NCI-H1092 treated with DMSO at 0.1 percent for 48 hours (cell line): ENCODE results near the gene PVALEF.
A peak's percentile ranks its signal among the peaks of the same experiment; 100 is the strongest.

ENCODE experiments used
- DNase-seq: peaks from one replicate; lab custom pipeline; 2025; lab: John Stamatoyannopoulos, UW

Gene PVALEF

GRCh38 chr17:81165246-81166032 is at the start of gene PVALEF:
Gene PVALEF, plus strand, starts transcription at chr17:81165507. Its CDS starts 15,720 bp downstream, at chr17:81181227.
- DNase-seq = no peak

- no peak for DNase-seq
Measured at GRCh38 chr17:81115749-81116464, 49.4 kb upstream of the PVALEF start.

GRCh38 chr17:81116704-81117103 is 48.6 kb upstream of the PVALEF start:
- no peak for DNase-seq

GRCh38 chr17:81117672-81118198 is 47.6 kb upstream of the PVALEF start:
- DNase-seq = no peak

- no peak for DNase-seq
Measured at GRCh38 chr17:81118308-81119221, 46.7 kb upstream of the PVALEF start.

- peak; percentile 89 for DNase-seq
Measured at GRCh38 chr17:81119223-81120148, 45.8 kb upstream of the PVALEF start.

GRCh38 chr17:81120149-81120484 is 45.2 kb upstream of the PVALEF start:
- peak; percentile 39 for DNase-seq

GRCh38 chr17:81120695-81121621 is 44.3 kb upstream of the PVALEF start:
- DNase-seq = no peak

GRCh38 chr17:81121841-81122733 is 43.2 kb upstream of the PVALEF start:
- DNase-seq = no peak

GRCh38 chr17:81123052-81124048 is 42.0 kb upstream of the PVALEF start:
- no peak for DNase-seq

- DNase-seq = no peak
Measured at GRCh38 chr17:81124377-81124776, 40.9 kb upstream of the PVALEF start.

GRCh38 chr17:81125573-81126081 is 39.7 kb upstream of the PVALEF start:
- peak; percentile 14 for DNase-seq

- no peak for DNase-seq
Measured at GRCh38 chr17:81126281-81127132, 38.8 kb upstream of the PVALEF start.

GRCh38 chr17:81127133-81127455 is 38.2 kb upstream of the PVALEF start:
- DNase-seq = no peak

- no peak for DNase-seq
Measured at GRCh38 chr17:81127526-81128177, 37.7 kb upstream of the PVALEF start.

- DNase-seq = no peak
Measured at GRCh38 chr17:81128338-81128737, 37.0 kb upstream of the PVALEF start.
